GM19023 (cell line): ENCODE measurements around the gene NFE2L2.
"Not testable (repeated sequence)": the region's sequence is repeated elsewhere in the genome, so short reads cannot be mapped to it uniquely, and the experiment has no call there.

ENCODE experiments used
- ATAC-seq: cut with Tn5 transposase; IDR thresholded peaks from one replicate; pipeline ENCODE4 v1.9.1; 2021; ENCODE audit warnings: mild to moderate bottlenecking, moderate library complexity; ENCODE audit not compliant: unreplicated experiment

The NFE2L2 gene

GRCh38 chr2:177281400-177282180 lies 17.1 kb upstream of the NFE2L2 start:
- ATAC-seq: peak; percentile 59

GRCh38 chr2:177279847-177280246 lies 15.3 kb upstream of the NFE2L2 start:
- no peak for ATAC-seq

GRCh38 chr2:177275743-177276055 lies 11.2 kb upstream of the NFE2L2 start:
- no peak for ATAC-seq

DNA sequence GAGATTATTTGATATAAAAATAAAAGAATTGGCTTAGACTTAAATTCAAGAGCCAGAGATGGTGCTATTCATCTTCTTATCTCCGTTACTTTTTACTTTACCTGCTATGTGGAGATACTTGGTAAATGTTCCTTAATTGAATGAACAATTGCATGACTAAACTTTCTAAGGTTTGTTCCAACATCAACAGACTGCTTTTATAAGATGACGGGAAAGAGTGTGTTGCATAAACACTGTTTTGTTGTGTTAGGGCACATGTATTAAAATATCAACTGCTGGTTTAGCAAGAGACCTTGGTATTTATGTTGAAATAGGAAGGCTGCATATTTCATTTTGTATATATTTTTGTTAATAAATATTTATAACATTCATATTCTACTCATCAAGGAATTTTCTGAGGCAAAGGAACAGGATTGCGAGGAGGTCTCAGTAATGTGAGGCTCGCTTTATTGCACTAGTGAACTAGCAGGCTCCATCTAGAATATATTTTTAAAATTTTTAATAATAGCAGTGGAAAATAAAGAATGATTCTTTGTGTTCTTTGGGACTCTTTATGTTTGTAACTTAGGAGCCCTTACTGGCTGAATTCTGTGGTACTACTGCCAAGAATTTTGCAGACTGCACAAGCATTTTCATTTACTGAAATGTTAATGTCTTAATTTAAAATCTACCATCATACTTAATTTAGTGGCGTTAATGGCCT lies 10.7 kb upstream of the NFE2L2 start:
- ATAC-seq: no peak

- ATAC-seq: no peak
These were observed 8.9 kb upstream of the NFE2L2 start for GRCh38 chr2:177273408-177273807.

GRCh38 chr2:177272765-177273164 lies 8.2 kb upstream of the NFE2L2 start:
- no peak for ATAC-seq

DNA sequence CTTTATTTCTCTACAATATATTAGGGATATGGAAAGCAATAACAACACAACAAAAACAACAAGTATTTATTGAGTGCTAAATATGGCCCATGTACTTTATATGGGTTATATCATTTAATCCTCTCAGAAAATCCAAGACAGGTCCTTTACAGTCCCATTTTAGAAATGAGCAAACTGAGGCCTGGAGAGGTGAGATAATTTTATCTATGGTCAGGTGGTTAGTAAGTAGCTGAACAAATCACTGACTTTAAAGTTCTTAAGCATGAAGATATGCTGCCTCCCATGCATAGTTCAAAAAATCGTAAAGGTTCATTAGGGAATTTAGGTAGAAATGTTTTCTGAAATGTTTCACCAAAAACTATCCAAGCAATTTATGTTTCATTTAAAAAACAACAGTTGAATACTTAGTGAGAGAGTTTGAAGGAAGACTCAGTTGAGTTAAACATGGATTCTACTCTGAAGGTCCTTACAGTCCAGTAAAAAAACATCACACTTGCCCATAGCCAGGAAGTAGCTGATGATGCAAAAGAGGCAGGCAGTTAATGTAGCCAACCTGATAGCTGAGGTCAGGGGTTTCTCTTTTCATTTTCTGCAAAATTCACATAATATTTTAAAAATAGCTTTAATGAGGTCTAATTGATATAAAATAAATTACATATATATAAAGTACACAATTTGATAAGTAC lies 7.6 kb upstream of the NFE2L2 start:
- no peak for ATAC-seq

DNA sequence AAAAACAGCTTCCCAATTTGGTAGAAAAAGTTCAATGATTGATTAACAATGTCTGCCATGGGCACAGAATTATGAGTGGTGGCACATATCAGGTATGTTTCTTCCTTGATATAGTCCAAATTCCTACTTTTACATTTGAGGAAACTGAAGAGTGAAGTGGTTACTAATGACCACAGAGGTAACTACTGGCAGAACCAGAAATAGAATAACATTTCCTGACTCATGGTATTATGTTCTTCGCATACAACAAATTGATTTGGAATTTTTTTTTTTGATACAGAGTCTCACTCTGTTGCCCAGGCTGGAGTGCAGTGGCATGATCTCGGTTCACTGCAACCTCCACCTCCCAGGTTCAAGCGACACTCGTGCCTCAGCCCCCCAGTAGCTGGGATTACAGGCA lies 6.0 kb upstream of the NFE2L2 start:
- ATAC-seq: no peak

GRCh38 chr2:177268901-177269300 lies 4.4 kb upstream of the NFE2L2 start:
- ATAC-seq: no peak

DNA sequence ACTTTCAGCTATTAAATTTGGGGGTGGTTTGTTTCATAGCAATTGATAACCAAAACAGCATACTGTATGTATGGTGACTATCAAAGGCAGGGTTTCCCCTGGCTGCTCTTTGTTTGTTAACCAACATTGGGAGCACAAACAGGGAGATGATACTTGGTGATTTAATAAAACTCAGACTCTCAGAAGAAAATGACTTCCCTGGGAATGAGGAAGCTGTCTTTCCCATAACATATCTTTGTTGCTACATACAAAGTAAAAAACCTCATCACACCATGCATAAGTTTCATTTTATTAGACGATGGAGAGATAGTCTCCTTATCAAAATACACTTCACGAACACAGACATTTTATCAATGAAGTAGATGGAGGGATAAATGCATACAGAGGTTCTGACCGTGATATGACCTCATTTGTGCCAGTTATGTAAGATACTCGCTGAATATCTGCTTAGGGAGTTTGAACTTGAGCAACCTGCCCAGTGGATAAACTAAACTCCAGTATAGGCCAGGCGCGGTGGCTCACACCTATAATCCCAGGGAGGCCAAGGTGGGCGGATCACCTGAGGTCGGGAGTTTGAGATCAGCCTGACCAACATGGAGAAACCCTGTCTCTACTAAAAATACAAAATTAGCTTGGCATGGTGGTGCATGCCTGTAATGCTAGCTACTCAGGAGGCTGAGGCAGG lies 3.8 kb upstream of the NFE2L2 start:
- ATAC-seq: no peak

- ATAC-seq: not testable (repeated sequence)
These were observed 2.4 kb upstream of the NFE2L2 start for GRCh38 chr2:177266955-177267354.

DNA sequence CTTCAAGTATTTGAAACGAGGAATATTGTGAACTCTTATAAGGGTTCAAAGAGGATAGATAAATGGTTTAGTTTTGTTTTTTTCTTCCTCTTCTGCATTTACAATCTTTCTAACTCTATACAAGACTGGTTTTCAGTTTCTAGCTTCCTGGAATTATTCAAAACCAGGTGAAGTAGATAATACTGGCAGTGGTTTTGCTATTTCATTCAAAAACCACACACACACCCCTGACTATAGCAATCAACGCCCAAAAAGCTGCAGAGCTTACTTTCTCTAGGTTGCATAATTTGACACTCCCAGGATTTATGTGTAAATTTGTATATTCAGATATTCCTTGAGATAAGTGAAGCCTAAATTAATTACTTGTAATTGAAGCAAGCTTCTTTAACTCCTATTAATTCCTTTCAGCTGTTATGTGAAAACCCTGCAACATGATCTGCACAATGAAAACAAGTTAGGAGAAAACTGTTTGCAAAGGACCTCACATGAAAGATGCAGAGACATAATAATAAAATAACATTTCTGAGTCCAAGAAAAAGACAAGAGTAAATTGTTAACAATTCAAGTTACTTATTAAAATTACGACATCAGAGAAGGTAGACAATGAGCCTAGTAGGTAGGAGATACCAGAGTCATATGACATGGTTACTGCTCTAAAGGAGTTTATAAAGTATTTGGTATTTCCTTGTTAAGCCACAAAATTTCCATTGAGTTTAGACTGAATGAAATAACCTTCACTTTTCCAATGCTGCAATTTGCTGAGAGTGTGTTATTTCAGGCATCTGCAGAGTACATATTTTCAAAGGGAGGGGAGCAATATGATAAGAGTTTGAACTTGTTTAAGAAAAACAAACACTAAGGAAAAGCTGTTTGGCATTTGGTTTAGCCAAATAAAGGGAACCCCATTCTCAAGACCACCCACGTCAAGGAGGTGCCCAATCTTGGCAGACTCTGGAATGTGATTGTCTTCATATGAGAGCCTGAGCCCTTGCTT lies 1.6 kb upstream of the NFE2L2 start:
- ATAC-seq: no peak

- peak; percentile 23 for ATAC-seq
These were observed 276 bp downstream of the NFE2L2 start for GRCh38 chr2:177264209-177264692.

GRCh38 chr2:177263451-177264208 lies 897 bp downstream of the NFE2L2 start:
- peak; percentile 47 for ATAC-seq

- no peak for ATAC-seq
These were observed 1.5 kb downstream of the NFE2L2 start for GRCh38 chr2:177262958-177263450.

GRCh38 chr2:177262092-177262491 lies 2.4 kb downstream of the NFE2L2 start:
- no peak for ATAC-seq

GRCh38 chr2:177261116-177262060 lies 3.1 kb downstream of the NFE2L2 start:
- no peak for ATAC-seq

GRCh38 chr2:177260379-177260778 lies 4.1 kb downstream of the NFE2L2 start:
- no peak for ATAC-seq
